HG03558 (cell line): Measurements from ENCODE around the gene NAP1L4.

ENCODE experiments used
- ATAC-seq: cut with Tn5 transposase; IDR thresholded peaks from one replicate; pipeline ENCODE4 v1.9.1; 2021; ENCODE audit warnings: moderate number of reproducible peaks; ENCODE audit not compliant: unreplicated experiment; ENCODE audit errors: extremely low read depth

NAP1L4 gene

DNA sequence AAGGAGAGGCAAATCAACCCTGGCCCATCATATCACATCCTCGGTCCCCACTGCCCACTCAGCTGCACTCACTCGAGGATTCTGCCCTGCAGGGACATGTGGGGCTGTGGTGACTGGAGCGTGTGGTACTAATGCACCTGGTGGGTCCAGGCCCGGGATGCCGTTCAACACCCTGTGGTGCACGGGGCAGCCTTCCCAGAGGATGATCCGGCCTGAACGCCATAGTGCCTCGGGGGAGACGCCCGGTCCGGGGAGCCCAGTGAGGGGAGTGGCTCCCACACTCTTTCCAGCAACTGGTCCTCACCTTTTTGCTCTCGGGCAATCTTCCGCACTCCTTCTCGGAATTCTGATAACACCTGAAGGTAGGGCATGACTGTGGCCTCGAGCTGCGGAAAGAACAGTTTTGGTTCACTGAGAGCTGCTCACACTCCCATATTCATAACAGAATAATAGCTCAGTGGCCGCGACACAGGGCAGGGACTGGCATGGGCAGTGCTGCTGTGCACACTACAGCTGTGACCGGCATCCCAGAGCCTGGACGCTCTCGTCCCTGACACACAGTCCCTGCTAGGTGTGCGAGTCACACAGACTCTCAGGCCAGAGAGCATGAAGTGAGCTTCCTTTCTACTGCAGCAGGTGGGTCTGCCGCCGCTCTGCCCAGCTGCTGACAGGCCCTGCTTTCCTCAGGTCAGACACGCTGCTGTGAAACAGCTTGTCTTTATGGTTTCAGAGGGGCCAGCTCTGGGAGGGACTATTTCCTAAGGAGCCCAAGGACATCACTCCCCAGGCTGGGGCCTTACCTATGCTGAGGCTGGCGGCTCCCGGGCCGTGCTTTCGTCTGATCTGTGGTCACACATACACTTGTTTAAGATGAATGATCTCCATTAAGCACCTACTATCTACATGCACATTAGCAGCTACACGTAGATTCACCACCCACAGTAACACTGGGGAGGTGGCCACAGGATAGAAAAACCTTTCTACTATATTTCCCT is 20.1 kb upstream of the NAP1L4 start:
- no peak for ATAC-seq

DNA sequence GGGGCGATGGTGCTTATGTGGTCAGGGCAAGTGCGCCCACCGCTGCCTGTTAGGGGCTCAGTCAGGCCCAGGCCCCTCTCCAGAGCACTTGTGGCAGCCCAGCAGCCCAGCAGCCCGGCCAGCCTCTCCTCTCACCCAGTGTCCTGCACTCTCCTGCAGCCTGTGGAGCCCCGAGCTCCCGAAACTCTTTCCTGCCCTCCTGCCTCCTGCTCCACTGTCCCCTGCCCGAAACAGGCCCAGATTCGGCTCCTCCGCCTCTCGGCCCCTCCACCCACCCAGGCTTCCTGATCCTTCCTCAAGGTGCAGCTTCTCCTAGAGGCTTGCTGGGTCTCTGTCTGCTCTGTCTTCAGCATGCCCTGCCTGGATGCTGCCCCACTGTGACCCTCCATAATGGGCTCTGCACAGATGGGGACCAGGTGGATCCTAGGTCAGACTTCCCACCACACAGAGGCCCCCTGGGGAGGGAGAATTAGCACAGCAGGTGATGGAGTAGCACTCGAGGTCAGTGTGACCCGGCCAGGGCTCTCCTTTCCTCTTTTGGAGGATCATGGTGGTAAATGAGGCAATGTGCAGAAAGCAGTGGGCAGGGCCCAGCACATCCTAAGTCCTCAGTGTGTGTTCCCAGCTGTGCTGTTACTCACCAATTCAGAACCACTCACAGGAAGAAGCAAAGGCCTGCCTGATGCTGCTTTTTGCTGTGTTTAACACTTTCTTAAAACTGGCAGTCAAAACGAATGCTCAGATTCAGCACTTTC is 18.6 kb upstream of the NAP1L4 start:
- ATAC-seq, result no peak

DNA sequence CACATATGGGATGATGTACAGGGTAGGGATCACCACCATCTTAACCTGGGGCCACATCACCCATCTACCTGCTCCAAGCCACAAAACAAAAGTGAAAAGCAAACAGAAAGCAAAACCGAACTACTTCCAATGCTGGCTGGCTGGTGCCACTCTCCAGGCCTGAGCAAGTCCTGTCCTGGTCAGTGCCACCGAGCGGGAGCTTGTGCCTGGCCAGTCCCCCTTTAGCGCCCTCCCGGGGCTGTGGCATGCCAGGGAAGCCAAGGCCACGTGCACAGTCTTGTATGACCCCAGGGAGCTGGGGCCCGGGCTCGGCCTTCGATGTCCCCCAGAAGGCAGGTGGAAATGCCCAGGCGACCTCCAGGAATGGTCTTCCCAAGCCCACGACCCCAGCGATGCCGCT is 17.9 kb upstream of the NAP1L4 start:
- ATAC-seq, result no peak

DNA sequence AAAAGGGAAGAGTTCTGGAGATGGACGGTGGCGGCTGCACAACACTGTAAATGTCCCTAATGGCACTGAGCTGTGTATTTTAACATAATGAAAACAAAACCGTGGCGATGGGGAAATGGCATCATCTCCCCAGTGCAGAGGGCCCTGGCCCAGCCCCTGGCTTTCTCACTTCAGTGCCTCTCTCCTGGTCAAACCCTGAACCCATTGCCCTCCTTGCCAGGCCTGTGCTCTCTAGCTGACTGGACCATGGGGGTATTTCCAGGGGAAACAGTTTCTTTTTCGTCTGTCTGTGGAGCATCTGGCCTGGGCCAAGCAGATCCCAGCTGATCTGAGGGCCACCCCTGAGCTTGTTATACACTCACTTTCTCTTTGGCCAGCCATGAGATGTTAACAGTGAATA is 17.4 kb upstream of the NAP1L4 start:
- ATAC-seq, result no peak

DNA sequence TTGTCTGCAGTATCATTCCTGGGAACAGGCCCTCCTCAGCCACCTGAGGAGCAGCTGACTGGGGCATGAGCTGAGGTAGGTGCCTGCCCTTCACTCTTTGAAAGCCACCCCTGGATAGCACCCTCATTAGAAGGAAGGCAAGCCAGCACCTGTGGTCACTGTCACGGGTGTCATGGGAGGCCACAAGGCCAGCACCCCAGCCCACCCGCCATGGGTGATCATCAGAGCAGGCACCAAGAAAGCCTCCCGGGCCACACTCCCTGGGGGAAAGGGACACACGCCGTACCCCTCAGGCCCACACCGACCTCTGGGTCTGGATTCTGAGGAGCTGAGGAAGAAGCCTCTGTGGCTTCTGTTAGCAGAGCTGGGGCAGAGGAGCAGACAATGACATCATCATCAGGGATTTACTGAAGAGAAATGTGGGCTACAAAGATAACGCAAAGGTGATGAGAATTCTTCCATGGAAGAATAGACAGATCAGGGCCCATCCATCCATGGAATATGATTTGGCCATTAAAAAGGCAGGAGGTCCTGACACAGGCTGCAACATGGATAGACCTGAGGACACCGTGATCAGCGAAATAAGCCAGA is 16.7 kb upstream of the NAP1L4 start:
- ATAC-seq, result no peak

DNA sequence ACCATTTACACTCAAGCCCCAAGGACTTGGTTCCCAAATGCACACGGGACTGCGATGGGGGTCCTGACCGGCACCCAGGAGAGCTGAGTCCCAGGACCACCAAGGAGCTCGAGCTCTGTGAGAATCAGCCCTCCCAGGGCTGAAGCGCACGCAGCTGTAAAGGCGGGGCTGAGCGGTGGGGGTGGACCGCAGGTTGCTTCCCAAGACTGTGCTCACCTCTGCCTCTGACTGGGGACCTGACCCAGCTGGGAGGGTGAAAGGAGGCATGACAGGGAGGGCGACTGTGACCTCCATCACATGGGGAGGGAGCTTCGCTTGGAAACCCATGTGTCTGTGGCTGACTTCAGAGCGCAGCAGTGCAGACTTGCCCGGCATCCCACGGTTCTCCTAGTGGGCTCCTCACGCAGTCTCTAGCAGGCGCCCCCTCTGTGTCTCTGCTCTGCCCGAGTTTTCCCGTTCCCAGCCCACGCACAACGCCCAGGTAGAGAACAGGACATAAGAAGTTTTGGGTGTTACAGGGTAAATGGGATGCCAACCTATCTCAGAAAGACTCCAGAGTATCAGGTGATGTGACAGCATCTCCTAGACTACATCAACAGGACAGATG is 15.4 kb upstream of the NAP1L4 start:
- ATAC-seq, result no peak

DNA sequence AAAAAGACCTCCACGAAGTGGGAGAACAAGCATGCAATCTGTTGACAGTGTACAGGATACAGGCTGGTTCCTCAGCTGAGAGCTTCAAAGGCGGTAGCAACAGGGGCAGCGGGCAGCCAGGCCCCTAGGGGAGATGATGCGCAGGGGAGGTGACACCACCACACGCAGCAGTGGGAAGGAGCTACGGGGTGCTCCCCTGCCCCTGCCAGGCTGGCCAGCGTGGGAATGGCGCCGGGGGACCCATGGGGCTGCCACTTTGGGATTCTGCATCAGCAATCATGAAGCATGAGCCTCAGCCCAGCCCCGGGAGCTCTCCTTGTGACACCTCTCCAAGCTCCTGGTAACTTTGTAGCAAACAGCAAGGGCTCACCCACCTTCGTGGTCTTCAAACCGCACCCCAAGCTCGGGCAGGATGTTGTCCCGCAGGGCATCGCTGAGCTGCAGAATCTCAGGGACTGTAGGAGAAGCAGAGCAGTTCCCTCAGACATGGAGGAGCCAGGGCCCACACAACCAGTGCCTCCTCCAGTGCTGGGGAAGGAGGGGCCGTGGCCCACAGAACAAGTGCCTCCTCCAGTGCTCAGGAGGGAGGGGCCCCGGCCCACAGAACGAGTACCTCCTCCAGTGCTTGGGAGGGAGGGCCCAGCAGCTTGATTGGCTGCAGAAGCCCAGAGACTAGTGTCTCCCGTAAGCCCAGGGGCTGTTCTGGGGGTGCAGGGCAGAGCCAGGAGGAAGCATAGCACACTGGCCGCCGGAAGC is 14.6 kb upstream of the NAP1L4 start:
- ATAC-seq, result no peak

DNA sequence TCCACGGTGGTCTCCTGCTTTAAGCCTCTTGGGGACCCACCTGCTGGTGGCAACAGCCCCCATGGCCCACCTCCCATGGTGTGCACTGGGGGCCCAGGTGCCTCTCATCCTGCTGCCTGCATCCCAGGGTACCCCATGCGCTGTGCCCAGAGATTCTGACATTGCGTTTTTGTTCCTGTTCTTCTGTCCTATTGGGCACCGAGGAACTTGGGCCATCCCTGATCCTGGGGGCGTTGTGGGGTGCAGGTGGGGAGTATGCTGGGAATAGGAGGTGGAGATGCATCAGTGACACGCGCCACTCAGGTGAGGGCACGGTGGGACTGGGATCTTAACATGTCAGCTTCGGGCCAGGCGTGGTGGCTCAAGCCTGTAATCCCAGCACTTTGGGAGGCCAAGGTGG is 12.4 kb upstream of the NAP1L4 start:
- no peak for ATAC-seq

DNA sequence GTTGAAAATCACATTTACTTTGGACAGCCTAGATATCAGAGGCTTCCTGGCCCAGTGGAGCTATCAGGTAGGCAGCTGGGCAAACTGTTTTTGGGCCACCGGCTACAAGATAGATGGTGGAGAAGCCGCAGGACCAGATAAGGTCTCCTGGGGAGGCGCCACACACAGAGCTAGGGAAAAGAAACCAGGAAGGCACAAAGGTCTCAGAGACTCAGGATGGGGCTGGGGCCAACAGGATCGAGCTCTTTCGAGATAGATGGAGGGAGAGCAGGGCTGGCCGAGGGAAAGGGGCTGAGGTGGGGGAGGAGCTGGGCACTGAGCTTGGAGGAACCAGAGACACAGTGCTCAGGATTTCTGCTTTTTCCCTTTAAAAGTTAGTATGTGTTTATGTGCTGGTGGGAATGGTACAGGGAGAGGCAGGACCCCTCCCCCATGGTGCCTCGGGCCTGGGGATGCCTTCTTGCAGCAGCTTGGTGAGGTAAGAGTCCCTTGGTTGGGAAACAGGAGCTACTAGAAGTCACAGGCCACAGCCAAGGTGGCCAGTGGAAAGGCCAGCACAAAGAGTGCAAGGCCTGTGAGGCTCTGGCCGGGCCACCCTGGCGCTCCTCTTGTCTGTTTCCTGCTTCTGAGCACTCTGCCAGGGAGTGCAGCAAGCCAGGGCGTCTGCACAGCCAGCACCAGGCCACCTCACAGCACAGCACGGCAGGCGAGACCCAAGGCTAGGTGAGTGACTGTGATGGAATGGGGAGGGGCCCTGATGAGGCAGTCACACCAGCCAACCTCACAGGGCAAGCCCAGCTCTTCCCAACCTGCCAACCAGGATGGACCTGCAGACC is 11.5 kb upstream of the NAP1L4 start:
- ATAC-seq, result no peak

DNA sequence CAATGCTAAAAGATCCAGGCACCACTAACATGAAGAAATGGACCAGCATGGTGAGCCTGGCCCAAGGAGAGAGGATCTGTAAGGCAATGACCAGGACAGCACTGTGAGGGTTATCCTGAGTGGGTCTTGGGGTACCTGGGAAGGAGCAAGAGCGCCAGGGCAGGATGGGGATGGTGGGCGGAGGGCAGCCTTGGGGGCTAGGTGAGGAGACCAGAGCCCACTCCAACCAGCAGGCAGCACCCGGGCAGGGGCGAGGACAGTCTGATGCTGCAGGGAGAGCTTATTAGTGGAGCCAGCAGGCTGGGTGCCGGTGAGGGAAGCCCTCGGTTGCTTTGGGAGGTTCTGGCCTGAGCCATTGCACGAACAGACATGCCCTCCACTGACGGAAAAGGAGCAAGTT is 10.7 kb upstream of the NAP1L4 start:
- ATAC-seq, result no peak

DNA sequence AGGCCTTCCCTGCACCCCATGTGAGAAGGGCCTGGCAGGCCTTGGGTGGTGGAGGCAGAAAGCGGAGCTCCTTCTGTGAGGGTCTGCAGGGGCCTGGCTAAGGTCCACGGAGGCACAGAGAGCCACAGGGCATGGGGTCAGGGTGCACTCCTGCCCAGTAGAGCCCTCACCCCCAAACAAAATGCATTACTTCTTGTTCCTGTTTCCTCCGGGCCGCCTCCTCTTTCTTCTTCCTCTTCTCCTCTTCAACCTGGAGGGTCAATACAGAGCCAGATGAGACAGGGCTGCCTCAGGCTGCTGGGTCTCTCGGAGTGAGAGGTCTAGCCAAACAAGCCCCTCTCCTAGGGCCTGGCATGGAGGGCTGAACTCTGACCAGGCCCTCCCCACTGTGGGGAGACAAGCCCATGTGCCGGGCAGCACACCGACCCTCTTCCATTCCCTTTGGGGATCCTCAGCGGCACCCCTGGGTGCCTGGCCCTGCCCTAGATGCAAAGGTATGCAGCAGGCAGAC is 10.3 kb upstream of the NAP1L4 start:
- no peak for ATAC-seq

DNA sequence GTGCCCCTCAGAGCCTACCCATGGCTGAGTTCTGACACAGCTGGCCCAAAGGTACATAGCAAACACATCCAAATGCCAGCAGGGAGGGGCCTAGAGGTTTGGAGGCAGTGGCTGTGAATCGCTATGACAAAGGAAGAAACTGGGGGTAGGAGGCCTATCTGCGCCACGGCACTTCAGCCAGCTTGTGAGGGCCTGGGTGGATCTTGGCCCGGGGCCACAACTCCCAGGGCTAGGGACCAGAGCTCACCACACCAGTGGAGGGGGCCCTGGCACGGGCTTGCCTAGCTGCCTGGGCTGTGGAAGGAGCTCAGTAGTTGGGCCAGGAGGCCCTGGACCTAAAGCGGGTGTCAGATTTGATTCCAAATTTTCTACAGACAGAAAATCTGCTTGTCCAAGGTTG is 9.4 kb upstream of the NAP1L4 start:
- no peak for ATAC-seq

DNA sequence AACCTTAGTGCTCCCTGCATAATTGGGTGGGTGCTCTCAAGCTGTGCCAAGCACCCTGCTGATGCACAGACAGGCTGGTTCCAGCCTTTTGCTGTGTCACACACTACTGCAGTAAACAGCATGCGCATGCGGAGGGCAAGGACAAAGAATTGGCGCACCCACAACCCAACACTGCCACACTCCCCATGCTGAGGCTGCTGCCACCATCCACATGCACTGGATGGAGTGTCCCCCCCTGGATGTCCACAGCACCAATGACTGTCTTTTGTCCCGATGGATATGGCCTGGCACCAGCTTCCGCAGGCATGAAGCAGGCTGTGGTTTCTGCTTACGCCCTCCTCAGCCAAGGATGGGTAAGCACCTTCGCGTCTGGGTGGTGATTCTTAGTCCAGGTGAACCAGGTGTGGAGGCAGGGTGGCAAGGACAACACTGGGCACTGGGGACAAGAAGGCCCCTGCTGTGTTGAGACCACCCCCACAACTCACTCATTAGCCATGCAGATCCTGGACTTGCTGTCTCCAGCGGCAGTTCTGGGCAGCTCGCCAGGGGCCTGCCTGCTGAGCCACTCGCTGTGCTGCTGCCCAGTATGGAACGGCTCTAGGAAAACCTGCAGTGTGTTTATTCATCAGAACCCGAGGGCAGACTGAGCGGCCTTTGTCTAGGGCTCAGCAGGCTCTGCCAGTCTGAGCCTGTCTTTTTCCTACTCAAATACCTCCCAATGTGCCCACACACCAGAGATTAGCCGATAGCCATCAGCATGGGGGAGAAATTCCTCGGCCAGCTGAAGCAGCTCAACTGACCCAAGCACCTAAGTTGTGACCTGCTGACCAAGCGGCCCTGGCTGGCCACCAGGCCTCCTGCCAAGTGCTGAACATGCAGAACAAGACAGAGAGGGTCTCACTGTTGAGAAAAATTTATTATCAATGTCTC is 8.2 kb upstream of the NAP1L4 start:
- ATAC-seq, result no peak

DNA sequence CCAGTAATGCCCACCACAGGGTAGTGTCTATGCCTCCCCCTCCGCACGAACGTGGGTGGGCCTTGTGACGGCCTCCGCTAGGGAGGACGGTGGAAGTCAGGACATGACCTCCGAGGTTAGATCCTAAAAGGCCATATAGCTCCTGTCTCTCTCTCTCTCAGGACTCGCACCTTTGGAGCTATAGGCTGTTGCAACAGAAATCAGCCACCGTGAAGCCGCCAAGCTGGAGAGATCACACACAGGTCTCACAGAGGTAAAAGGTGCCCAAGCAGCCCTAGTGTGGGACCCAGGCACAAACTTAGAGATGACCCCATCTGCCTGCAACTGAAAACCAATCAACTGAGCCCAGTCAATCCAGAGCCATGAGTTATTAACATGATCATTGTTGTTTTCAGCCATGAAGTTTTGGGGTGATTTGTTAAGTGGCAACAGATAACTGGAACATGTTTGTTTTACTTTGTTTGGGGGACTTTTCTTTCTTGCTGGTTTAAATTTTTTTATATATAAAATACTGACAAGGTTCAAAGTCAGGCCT is 7.4 kb upstream of the NAP1L4 start:
- ATAC-seq, result no peak

DNA sequence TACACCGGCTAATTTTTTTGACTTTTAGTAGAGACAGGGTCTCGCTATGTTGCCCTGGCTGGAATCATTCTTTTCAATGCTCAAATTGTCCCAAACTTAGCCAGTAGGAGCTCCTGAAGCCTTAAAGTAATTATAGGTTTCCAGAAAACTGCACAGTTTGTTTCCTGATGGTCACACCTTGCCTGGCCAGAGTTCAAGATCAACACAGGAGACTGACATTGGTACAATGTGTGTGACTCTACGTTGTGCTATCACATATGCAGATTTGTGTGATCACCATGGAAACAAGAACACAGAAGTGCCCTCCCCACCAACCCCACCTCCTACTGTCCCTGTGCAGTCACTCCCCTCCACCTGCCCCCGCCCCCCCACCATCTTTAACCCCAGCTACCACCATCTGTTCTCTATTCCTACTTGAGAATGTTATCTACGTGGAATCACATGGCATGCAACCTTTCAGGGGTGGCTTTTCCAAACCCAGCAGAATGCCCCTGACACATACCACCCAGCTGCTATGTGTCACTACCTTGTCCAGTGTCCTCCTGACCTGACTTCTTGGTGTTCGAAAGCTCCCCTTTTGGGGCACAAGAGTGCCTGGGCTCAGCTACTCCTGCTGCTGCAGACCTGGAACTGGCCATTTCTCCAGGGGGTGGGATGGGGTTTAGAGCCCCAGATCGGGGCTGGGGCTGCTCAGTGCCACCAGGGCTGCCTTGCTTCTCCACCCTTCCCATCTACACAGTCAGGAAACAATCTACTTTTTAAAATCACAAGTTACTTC is 6.1 kb upstream of the NAP1L4 start:
- ATAC-seq, result no peak

DNA sequence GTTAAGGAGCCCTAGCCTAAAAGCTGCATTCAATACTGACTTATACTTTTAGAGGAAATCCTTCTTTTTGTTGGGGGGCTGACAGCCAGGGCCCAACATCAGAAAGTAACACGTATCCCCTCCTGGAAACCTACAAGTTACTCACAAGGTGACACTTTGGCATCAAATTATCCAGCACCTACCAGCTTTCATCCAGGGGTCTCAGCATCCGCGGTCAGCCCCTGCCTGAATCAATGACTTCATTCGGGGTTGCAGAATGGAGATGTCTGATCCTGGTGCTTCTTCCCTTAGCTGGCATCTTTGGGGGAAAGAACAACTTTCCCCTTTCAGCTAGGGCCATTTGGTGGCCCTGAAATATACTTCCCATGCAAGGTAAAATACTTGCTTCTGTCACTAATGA is 5.3 kb upstream of the NAP1L4 start:
- no peak for ATAC-seq

DNA sequence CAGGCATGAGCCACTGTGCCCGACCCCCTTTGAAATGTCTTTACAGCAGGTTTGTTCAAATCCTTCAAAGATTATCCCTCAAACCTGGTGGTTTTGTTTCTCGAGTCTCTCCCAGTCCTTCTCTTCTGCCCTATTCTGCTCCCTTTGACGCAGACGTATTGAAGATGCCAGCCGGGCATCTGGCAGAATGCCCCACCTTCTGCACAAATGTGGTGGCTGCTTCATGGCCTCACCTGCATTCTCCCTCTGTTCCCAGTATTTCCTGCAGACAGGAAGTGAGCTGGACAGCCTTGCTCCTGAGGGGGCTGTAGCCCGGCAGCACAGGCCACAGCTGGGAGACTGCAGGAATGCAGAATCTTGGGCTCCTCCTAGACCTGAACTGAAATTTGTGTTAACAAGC is 4.8 kb upstream of the NAP1L4 start:
- ATAC-seq, result no peak
